Measurements from ENCODE around the gene RASGRP2. TPM values are rescaled to one million over a fixed set of nuclear protein-coding genes. Genes with fewer than 3 reads are reported as not detected.
"Not testable (repeated sequence)": the region's sequence is repeated elsewhere in the genome, so short reads cannot be mapped to it uniquely, and the experiment has no call there.

The RASGRP2 gene
- total and polyA plus RNA-seq, 7 experiments from 2014 or later = 197 to 697 (median 577) TPM

DNA sequence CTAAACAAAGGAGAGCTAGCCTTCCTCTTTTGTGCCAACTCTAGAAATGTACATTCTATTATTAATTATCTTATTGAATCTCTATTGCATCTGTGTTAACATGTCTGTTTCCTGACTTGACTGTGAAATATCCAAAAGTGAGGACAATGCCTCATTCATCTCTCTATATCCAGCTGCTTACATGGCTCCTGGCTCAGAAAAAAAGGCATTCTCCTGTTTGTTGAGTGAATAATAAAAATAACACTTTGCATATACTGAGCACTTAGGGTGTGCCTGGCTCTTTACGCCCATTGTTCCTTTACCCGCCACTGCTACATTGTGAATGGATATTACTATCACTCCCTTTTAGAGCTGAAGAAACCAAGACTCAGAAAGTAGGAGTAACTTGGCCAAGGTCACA, 40.9 kb downstream of the RASGRP2 start:
- POLR2A ChIA-PET = no interaction called here
- Histone ChIP-seq H3K36me3 (ENCODE audit: control insufficient read depth in 2 of 3, insufficient read depth in 3 of 3, low read length in 3 of 3) (no peaks in the 10 kb centered on the region), H3K4me1 (ENCODE audit: control insufficient read depth in 2 of 2, insufficient read depth in 2 of 2, low read length in 2 of 2) (no peaks in the 10 kb centered on the region), H3K4me3 (ENCODE audit: low read length) (no peak overlapping the region), H3K27ac (ENCODE audit: low read depth, low read length) (no peak overlapping the region), H3K9me3 (ENCODE audit: control insufficient read depth in 2 of 3, low read length in 3 of 3) (no peaks in the 10 kb centered on the region), H3K27me3 (ENCODE audit: control insufficient read depth in 2 of 2, insufficient read depth in 2 of 2, low read length in 2 of 2) (peaks cover 0 to 3% of the 10 kb centered on the region in 2 donors)
- H3K36me3 Mint-ChIP-seq = no peaks in the 10 kb centered on the region
- DNase-seq (no peak), ATAC-seq (no peak)
- H3K27me3 Mint-ChIP-seq = peaks cover 1 to 49% (median 13%) of the 10 kb centered on the region in 5 donors
- peaks cover 0 to 2% (median 0%) of the 10 kb centered on the region in 11 donors for H3K9me3 Mint-ChIP-seq
- H3K27ac Mint-ChIP-seq = no peak overlapping the region
- CTCF ChIA-PET = interaction anchor here (0.6 to 1.4 kb wide), 2 partner anchors 9 to 268 kb away, joined by 3 read pairs; no protein-coding TSS in a partner anchor
- no peak overlapping the region for H3K4me3 Mint-ChIP-seq
- H3K4me1 Mint-ChIP-seq = peaks cover 0 to 4% (median 0%) of the 10 kb centered on the region in 7 donors
- intact Hi-C loops (cut with micrococcal nuclease) = no loop called here

DNA sequence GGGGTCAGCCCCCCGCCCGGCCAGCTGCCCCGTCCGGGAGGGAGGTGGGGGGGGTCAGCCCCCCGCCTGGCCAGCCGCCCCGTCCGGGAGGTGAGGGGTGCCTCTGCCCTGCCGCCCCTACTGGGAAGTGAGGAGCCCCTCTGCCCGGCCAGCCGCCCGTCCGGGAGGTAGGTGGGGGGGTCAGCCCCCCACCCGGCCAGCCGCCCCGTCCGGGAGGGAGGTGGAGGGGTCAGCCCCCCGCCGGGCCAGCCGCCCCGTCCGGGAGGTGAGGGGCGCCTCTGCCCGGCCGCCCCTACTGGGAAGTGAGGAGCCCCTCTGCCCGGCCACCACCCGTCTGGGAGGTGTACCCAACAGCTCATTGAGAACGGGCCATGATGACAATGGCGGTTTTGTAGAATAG, 42.0 kb downstream of the RASGRP2 start:
- H3K9me3 ChIP-seq (ENCODE audit: control insufficient read depth in 2 of 3, low read length in 3 of 3); H3K36me3 Mint-ChIP-seq; H3K36me3 ChIP-seq (ENCODE audit: control insufficient read depth in 2 of 3, insufficient read depth in 3 of 3, low read length in 3 of 3); H3K4me3 ChIP-seq (ENCODE audit: low read length); POLR2A ChIA-PET; H3K4me1 ChIP-seq (ENCODE audit: control insufficient read depth in 2 of 2, insufficient read depth in 2 of 2, low read length in 2 of 2); H3K9me3 Mint-ChIP-seq; ATAC-seq; H3K4me3 Mint-ChIP-seq; H3K27ac Mint-ChIP-seq; H3K27me3 ChIP-seq (ENCODE audit: control insufficient read depth in 2 of 2, insufficient read depth in 2 of 2, low read length in 2 of 2); H3K27ac ChIP-seq (ENCODE audit: low read depth, low read length); CTCF ChIA-PET; intact Hi-C loops (cut with micrococcal nuclease); DNase-seq; H3K4me1 Mint-ChIP-seq: not testable (repeated sequence)
- peaks cover 0 to 47% (median 12%) of the 10 kb centered on the region in 5 donors for H3K27me3 Mint-ChIP-seq

DNA sequence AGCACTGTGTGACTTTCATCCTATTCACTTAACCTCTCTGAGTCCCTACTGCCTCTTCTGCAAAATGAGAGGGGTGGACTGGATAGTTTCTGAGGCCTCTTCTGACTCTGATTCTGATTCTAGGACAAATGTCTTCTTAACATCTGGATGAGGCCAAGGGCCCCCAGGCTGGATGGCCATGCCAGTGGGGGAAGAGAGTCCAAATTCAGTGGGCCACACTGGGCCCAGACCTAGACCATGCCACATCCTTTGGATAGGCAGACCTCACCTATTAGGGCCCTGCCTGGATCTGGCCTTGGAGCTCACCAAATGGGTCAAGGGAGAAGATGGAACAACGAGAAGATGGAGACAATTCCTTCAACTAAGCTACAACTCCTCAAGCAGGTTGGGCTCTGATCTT, 45.5 kb downstream of the RASGRP2 start:
- DNase-seq = no peak
- H3K36me3 ChIP-seq (ENCODE audit: control insufficient read depth in 2 of 3, insufficient read depth in 3 of 3, low read length in 3 of 3) = no peaks in the 10 kb centered on the region
- Mint-ChIP-seq H3K27me3 (peaks cover 1 to 45% (median 18%) of the 10 kb centered on the region in 5 donors), H3K4me3 (no peak overlapping the region), H3K36me3 (no peaks in the 10 kb centered on the region), H3K9me3 (no peaks in the 10 kb centered on the region), H3K27ac (no peak overlapping the region), H3K4me1 (peaks cover 0 to under 1% (median 0%) of the 10 kb centered on the region in 7 donors)
- POLR2A ChIA-PET = no interaction called here
- H3K4me1 ChIP-seq (ENCODE audit: control insufficient read depth in 2 of 2, insufficient read depth in 2 of 2, low read length in 2 of 2) = no peaks in the 10 kb centered on the region
- no peak overlapping the region for H3K27ac ChIP-seq (ENCODE audit: low read depth, low read length)
- peaks cover 2 to 3% of the 10 kb centered on the region in 2 donors for H3K27me3 ChIP-seq (ENCODE audit: control insufficient read depth in 2 of 2, insufficient read depth in 2 of 2, low read length in 2 of 2)
- no peak for ATAC-seq
- H3K4me3 ChIP-seq (ENCODE audit: low read length) = no peak overlapping the region
- CTCF ChIA-PET = interaction anchor here (1.2 kb wide), 1 partner anchor 10 kb away, joined by 6 read pairs; no protein-coding TSS in a partner anchor
- no peaks in the 10 kb centered on the region for H3K9me3 ChIP-seq (ENCODE audit: control insufficient read depth in 2 of 3, low read length in 3 of 3)
- intact Hi-C loops (cut with micrococcal nuclease) = no loop called here

DNA sequence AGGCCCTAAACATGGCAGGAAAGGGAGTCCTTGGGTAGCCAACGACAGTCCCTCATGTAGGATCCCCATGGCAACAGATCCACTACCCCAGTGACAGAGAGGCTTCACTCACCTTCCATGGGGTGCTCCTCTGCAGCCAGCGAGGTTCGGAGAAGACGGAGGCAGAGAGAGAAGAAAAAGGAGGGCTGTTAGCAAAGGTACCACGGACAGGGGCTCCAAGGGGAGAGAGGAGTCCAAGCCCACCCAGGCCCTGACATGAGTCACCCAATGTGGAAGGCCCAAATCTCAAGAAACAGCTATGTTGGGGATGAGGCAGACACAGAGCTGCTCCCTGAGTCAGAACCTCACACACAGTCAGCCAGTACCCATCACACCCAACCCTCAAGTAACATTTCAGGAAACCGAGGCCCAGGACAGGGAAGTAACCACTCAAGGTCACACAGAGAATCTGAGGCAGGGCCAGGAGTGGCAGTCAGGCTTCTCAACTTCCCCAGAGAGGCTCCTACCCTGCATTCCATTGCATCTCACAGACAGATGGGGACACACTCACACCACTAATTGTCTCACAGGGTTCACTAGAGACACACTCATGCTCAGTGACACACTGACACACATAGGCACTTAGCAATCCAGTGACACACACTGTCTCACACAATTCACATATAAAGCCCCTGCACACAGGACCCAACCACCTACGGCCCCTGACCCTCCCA, 46.1 kb downstream of the RASGRP2 start:
- no peaks in the 10 kb centered on the region for H3K36me3 Mint-ChIP-seq

DNA sequence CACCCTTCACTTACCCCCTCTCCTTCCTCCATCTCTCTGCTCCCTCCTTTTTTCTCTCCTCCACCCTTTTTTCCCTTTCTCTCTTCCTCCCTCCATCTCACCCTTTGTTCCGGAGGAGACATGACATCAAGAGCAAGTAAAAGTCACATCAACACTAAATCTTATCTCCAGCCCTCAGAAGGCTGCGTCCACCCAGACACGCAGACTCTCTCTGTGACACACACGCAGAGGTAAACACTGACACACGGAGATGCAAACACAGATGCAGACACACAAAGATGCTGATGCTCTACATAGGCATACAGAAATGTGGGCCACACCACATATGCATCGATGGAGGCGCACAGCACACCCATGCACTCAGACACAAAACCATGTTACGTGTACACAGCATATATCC, 47.9 kb downstream of the RASGRP2 start:
- H3K27ac ChIP-seq (ENCODE audit: low read depth, low read length) = no peak overlapping the region
- H3K27ac Mint-ChIP-seq = no peak overlapping the region
- no peaks in the 10 kb centered on the region for H3K9me3 ChIP-seq (ENCODE audit: control insufficient read depth in 2 of 3, low read length in 3 of 3)
- no peak for ATAC-seq
- POLR2A ChIA-PET = no interaction called here
- intact Hi-C loops (cut with micrococcal nuclease) = no loop called here
- no peak overlapping the region for H3K4me3 Mint-ChIP-seq
- H3K4me1 ChIP-seq (ENCODE audit: control insufficient read depth in 2 of 2, insufficient read depth in 2 of 2, low read length in 2 of 2) = no peaks in the 10 kb centered on the region
- no peaks in the 10 kb centered on the region for H3K36me3 ChIP-seq (ENCODE audit: control insufficient read depth in 2 of 3, insufficient read depth in 3 of 3, low read length in 3 of 3)
- peaks cover 2 to 6% of the 10 kb centered on the region in 2 donors for H3K27me3 ChIP-seq (ENCODE audit: control insufficient read depth in 2 of 2, insufficient read depth in 2 of 2, low read length in 2 of 2)
- peaks cover 0 to 1% (median 0%) of the 10 kb centered on the region in 11 donors for H3K9me3 Mint-ChIP-seq
- peaks cover 5 to 13% (median 10%) of the 10 kb centered on the region in 7 donors for H3K4me1 Mint-ChIP-seq
- no peaks in the 10 kb centered on the region for H3K36me3 Mint-ChIP-seq
- no peak overlapping the region for H3K4me3 ChIP-seq (ENCODE audit: low read length)
- DNase-seq = no peak
- CTCF ChIA-PET = no interaction called here
- H3K27me3 Mint-ChIP-seq = peaks cover 16 to 59% (median 34%) of the 10 kb centered on the region in 5 donors

More for the DNA sequence above, 46.1 kb downstream of the RASGRP2 start:
- DNase-seq (no peak), ATAC-seq (no peak)
- Histone ChIP-seq H3K9me3 (ENCODE audit: control insufficient read depth in 2 of 3, low read length in 3 of 3) (no peaks in the 10 kb centered on the region), H3K36me3 (ENCODE audit: control insufficient read depth in 2 of 3, insufficient read depth in 3 of 3, low read length in 3 of 3) (no peaks in the 10 kb centered on the region), H3K4me1 (ENCODE audit: control insufficient read depth in 2 of 2, insufficient read depth in 2 of 2, low read length in 2 of 2) (no peaks in the 10 kb centered on the region), H3K4me3 (ENCODE audit: low read length) (no peak overlapping the region), H3K27me3 (ENCODE audit: control insufficient read depth in 2 of 2, insufficient read depth in 2 of 2, low read length in 2 of 2) (peaks cover 2 to 3% of the 10 kb centered on the region in 2 donors), H3K27ac (ENCODE audit: low read depth, low read length) (no peak overlapping the region)
- intact Hi-C loops (cut with micrococcal nuclease) = no loop called here
- Mint-ChIP-seq H3K9me3 (no peaks in the 10 kb centered on the region), H3K27ac (no peak overlapping the region), H3K4me1 (peaks cover 2 to 6% (median 3%) of the 10 kb centered on the region in 7 donors), H3K4me3 (no peak overlapping the region), H3K27me3 (peaks cover 8 to 46% (median 24%) of the 10 kb centered on the region in 5 donors)
- ChIA-PET CTCF (interaction anchor here (0.6 kb wide), 1 partner anchor 9 kb away, joined by 3 read pairs; no protein-coding TSS in a partner anchor), POLR2A (no interaction called here)

DNA sequence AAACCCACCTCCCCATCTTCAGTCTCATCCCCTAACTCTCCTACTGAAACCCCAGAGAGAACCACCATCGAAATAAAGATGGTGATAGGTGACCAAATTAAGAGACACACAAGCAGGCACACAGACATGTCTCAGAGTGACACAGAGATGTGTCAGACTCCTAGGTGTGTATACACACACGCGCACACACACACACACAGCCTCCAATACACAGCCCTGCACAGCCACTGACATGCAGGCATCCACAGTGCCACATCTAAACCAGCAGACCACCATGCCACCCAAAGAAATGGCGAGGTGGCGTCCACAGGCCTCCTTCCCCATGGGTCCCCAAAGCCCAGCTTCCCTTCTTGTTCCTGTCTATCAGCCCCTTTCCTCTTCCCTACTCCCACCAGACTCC, 48.4 kb downstream of the RASGRP2 start:
- no peak for DNase-seq
- intact Hi-C loops (cut with micrococcal nuclease) = no loop called here
- Histone ChIP-seq H3K27ac (ENCODE audit: low read depth, low read length) (no peak overlapping the region), H3K9me3 (ENCODE audit: control insufficient read depth in 2 of 3, low read length in 3 of 3) (no peaks in the 10 kb centered on the region), H3K36me3 (ENCODE audit: control insufficient read depth in 2 of 3, insufficient read depth in 3 of 3, low read length in 3 of 3) (no peaks in the 10 kb centered on the region), H3K27me3 (ENCODE audit: control insufficient read depth in 2 of 2, insufficient read depth in 2 of 2, low read length in 2 of 2) (peaks cover 2 to 6% of the 10 kb centered on the region in 2 donors), H3K4me3 (ENCODE audit: low read length) (no peak overlapping the region), H3K4me1 (ENCODE audit: control insufficient read depth in 2 of 2, insufficient read depth in 2 of 2, low read length in 2 of 2) (no peaks in the 10 kb centered on the region)
- no peak for ATAC-seq
- Mint-ChIP-seq H3K36me3 (no peaks in the 10 kb centered on the region), H3K9me3 (peaks cover 0 to 1% (median 0%) of the 10 kb centered on the region in 11 donors), H3K27ac (peak overlapping the region in 1 of 9 donors; percentile 32), H3K27me3 (peaks cover 16 to 60% (median 34%) of the 10 kb centered on the region in 5 donors), H3K4me3 (no peak overlapping the region), H3K4me1 (peaks cover 5 to 13% (median 10%) of the 10 kb centered on the region in 7 donors)
- ChIA-PET CTCF (no interaction called here), POLR2A (no interaction called here)
